LNCAP (cell line): ENCODE data around the gene POLR2L.

ENCODE experiments used
- CTCF ChIP-seq: fragments of 450-650 bp; IDR thresholded peaks from 2 replicates; pipeline ENCODE4 v1.5.1; 2017; ENCODE audit warnings: mild to moderate bottlenecking

Gene POLR2L

GRCh38 chr11:845872-846495, 3.7 kb upstream of the POLR2L start:
- TF ChIP-seq CTCF: no peak

GRCh38 chr11:844693-845644, 2.6 kb upstream of the POLR2L start:
- no peak for TF ChIP-seq CTCF

- no peak for TF ChIP-seq CTCF
These were observed 1.7 kb upstream of the POLR2L start for GRCh38 chr11:843818-844692.

GRCh38 chr11:843086-843734, 881 bp upstream of the POLR2L start:
- TF ChIP-seq CTCF: no peak

GRCh38 chr11:841981-842369, 354 bp downstream of the POLR2L start:
- TF ChIP-seq CTCF: no peak

- peak; percentile 14; the same call in 1 of the 2 replicates for TF ChIP-seq CTCF
These were observed 2.3 kb downstream of the POLR2L start for GRCh38 chr11:839875-840617.
